ENCODE measurements around the gene LYPLAL1.
"Not testable (repeated sequence)": the region's sequence is repeated elsewhere in the genome, so short reads cannot be mapped to it uniquely, and the experiment has no call there.

Gene LYPLAL1

DNA sequence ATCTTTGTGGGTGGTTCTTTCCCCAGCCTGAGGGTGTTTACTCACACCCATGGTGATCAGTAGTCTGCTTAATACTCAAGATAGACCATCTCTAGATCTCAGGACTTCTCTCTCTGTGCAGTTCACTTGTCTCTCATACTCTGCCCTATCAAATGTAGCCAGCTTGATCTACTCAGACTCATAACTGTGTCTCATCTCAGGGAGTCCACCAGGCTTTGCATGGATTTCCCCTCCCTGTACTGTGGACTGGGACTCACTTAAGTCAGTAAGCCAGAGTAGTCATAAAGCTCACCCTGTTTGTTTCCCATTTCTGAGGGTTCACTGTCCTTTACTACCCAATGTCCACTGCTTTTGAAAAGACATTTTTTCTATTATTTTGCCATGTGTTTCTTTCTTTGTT lies 41.8 kb downstream of the LYPLAL1 start:
- no peak for DNase-seq (ENCODE audit: low spot score)

DNA sequence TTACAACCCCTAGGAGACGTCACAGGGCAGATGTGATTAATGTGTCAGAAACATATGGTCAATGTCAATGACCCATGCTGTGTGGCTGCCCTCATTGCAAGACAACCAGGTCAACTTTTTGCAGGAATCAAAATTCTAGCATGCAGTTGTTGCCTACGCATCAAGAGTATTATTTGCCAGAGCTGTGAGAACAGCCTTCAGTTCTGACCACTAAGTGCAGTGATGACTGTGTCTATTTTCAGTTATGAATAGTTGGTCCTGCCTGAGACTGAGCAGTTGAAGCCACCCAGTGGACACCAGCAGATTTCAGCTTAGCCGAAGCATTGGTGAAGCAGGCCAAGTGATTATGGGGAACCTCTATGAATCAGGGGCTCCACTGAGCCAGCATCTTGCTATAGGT lies 47.3 kb downstream of the LYPLAL1 start:
- DNase-seq (ENCODE audit: low spot score): no peak

DNA sequence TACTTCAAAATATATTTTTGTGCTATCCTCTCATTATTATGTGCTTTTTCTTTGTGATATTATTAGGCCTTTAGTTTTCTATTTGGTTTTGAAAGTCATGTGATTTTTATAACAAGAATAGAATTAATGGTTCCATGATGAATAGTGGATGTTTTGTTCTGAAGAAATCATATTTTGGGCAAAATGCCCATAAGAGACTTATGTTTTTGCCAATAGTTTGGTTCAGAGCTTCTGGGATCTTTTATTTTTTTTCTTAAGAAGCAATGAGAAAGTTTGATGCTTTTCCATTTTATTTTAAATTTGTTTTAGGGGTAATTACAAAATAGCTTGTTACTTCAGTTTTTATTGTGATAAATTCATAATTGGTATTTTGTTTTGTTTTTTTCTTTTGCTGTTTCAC lies 49.8 kb downstream of the LYPLAL1 start:
- no peak for DNase-seq (ENCODE audit: low spot score)

DNA sequence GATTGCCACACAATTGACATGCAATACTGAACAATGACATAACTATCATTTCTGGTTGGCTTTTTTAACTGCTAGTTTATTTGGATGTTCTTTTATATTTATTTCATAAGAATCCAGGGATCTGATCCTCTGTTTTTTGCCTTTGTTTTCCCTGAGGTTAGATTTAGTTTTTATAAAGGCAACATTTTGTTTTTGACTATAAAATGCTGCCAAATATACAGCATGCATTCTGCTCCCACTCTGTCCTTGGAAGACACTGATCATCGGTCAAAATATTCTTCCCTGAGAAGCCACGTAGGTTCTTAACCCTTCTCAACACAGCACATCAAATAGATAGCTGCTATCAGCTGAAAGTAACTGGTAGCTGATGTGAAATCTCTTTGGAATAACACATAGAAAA lies 52.5 kb downstream of the LYPLAL1 start:
- no peak for DNase-seq (ENCODE audit: low spot score)

DNA sequence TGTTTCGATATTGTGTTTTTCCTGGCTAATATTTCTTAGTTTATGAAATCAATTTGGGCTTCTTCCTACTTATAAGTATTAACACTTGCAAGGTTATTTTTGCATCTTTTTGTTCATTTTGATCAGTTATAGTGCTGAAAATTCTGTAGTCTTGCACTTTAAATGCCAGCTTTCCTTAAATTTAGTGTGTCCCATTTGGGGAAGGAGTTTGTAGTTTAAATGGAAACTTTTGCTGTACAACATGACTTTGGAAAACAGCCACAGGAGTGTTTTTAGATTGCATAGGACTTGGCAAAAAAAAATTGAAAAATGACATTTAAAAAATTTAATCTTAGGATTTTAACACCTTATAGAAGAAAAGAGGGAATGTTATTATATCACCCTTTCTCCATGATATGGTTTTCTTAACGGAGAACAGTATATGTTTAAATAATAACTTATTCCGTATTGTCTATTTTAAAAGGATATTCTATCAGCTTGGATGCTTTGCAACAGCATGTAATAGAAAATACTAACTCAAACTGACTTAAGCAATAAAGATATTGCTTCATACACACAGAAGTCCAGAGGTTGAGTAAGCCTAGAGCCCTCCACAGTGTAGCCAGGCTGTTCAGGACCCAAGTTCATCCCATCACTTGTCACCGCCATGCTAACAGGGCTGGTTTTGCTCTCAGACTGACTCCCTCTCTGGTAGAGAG lies 53.8 kb downstream of the LYPLAL1 start:
- DNase-seq (ENCODE audit: low spot score): no peak

DNA sequence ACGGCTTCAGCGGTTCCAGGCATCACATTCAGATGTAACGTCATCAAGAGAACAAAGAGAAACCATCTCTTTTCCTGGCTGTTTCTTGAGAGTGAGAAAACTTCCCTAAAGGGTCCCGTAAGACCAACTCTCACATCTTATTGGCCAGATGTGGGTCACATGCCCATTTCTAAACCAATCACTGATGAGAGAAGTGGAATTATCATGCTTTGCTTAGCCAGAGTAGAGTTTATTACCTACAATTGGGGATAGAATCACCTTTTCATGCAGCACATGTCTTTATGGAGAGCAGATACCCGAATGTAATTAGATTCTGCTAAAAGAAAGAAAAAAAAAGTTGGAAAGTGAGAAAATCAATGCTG lies 54.4 kb downstream of the LYPLAL1 start:
- DNase-seq (ENCODE audit: low spot score): no peak

DNA sequence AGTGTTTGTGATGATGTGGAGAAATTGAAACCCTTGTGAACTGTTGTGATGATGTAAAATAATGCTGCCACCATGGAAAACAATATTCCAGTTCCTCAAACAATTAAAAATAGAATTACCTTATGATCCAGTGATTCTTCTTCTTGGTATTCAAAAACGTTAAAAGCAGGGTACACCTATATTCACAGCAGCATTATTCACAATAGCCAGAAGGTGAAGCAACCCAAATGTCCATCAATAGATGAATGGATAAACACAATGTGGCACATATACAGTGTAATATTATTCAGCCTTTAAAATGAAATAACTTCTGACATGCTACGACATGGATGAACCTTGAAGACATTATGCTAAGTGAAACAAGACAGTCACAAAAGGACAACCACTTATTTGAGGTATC lies 59.2 kb downstream of the LYPLAL1 start:
- no peak for DNase-seq (ENCODE audit: low spot score)

DNA sequence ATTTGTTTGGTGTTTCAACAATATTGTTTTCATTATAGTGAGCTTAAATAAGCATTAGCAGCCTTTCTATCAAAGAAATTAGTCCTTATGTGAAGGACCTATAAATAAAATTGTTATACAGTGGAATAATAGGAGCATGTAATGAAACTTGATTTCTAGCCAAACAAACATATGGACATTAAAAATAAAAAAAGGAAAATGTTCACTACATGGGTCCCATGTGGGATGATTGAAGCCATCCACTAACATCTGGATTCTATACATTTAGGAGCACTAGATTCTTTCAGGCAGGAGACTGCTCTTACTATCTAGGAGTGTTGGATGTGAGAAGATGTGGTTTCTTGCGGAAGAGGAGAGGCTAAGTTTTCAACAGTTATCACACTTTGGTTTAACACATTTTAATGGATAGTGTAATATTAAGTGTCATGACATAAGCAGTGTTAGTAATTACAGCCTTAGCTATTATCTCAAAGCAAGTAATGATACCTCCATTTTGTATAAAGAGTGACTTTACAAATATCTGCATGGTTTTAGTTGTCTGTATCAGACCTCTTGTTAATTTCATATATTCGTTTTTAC lies 62.3 kb downstream of the LYPLAL1 start:
- no peak for DNase-seq (ENCODE audit: low spot score)

DNA sequence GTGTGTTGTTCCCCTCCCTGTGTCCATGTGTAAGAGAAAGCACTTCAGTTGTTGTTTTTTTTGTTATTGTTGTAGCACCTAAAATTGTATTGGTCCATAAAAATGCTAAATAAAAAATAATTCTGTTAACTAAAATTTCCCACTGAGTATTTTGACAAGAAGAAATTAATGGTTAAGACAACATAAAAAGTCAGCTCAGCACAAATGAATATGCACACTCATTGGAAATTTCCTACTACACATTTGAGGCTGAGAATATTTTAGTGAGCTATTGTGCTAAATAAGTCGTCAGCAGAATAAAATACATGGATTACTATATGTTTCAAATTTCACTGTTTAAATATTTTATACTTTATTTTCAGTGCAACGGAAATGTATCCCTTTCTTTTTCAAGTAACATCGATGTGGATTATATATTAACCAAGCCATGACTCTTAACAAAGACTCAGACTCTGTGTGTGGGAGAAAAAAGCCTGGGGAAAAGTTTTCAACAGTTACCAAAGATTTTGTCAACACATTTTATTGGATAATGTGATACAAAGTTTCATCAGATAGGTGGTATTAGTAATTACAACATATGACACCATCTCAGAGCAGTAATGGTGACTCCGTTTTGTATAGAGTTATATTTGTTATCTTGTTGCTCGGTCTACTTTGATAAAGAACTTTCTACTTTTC lies 63.4 kb downstream of the LYPLAL1 start:
- no peak for DNase-seq (ENCODE audit: low spot score)

DNA sequence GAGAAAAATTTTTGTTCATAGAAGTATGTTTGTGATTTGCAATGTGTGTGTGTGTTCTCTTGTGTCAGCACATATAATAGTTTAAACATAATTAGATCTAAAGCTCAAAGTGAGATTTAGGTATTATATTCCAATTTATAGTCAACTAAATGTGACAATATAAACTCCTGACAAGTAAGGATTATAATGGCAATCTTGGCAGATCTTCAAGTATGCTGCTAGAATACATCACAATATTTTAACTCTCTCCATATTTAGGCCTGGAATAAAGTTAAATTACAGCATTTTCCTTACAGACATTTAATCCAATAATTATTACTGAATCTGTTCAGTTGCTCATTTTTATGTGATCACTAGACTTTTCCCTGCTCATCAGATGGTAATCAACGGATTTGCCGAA lies 65.8 kb downstream of the LYPLAL1 start:
- no peak for DNase-seq (ENCODE audit: low spot score)

DNA sequence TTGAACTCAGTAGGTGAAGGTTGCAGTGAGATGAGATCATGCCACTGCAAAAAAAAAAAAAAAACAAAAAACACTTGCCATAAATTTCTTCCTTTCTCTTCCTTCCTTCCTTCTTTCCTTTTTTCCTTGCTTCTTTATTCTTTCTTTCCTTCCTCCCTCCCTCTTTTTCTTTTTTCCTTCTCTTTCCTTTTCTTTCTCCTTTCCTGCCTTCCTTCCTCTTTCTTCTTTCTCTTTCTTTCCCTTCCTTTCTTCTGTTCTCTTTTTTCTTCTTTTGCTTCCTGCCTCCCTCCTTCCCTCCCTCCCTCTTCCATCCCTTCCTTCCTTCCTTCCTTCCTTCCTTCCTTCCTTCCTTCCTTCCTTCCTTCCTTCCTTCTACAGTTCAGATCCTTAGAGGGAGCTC lies 71.2 kb downstream of the LYPLAL1 start:
- no peak for DNase-seq (ENCODE audit: low spot score)

DNA sequence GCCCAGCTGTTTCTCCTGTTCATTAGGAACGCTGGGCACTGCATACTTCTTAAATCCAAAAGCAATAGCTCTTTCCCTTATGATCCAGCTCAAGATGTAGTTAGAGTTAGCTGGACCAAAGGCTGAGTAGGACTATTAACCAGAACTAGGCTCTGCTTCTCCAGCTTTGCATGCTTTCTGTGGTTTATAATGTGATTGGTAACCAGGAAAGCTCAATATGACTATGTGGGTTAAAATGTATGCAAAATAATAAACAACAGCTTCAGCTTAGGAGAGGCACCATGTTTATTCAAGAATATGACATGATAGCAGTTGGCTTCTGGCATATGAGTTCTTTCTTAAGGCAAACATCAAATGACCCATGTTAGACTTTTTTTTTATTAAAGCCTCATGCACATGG lies 73.8 kb downstream of the LYPLAL1 start:
- DNase-seq (ENCODE audit: low spot score): no peak

DNA sequence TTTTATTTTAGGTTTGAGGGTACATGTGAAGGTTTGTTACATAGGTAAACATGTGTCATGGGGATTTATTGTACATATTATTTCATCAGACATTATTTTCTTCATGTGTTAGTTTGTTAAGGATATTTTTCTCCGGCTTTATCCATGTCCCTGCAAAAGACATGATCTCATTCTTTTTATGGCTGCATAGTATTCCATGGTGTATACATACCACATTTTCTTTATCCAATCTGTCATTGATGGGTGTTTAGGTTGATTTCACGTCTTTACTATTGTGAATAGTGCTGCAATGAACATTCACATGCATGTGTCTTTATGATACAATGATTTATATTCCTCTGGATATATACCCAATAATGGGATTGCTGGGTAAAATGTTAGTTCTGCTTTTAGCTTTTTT lies 76.8 kb downstream of the LYPLAL1 start:
- not testable (repeated sequence) for DNase-seq (ENCODE audit: low spot score)

DNA sequence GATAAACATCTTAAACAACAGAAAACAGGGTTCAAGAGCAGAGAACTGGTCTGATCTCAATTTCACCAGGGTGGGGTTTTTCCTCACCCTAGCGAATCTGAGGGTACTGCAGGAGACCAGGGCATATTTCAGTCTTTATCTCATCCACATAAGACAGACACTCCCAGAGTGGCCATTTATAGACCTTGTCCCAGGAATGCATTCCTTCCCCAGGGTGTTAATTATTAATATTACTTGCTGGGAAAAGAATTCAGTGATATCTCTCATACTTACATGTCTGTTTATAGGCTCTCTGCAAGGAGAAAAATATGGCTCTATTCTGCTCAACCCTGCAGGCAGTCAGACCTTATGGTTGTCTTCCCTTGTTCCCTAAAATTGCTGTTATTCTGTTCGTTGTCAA lies 84.1 kb downstream of the LYPLAL1 start:
- no peak for DNase-seq (ENCODE audit: low spot score)

DNA sequence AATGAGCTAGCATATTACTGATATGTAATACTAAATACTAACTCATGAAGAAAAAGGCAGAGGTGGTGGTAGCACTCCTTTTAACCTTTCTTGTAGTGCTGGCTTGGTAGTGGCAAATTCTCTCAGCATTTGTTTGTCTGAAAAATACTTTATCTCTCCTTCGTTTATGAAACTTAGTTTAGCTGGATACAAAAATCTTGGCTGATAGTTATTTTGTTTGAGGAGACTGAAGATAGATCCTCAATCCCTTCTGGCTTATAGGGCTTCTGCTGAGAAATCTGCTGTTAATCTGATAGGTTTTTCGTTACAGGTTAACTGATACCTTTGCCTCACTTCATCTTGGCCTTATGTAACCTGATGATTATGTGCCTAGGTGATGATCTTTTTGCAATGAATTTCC lies 87.8 kb downstream of the LYPLAL1 start:
- DNase-seq (ENCODE audit: low spot score): no peak

Data from CD4-positive, alpha-beta T cell treated with Interleukin-6 at 100 ng/mL for 8 hours (primary cell).